Anterior cingulate cortex (tissue), 58 donors: Measurements from ENCODE around the gene NGEF.

ENCODE experiments used
- DNase-seq, 58 donors: peaks; one replicate each; lab custom pipeline; 2025; lab: John Stamatoyannopoulos, UW

Gene NGEF

DNA sequence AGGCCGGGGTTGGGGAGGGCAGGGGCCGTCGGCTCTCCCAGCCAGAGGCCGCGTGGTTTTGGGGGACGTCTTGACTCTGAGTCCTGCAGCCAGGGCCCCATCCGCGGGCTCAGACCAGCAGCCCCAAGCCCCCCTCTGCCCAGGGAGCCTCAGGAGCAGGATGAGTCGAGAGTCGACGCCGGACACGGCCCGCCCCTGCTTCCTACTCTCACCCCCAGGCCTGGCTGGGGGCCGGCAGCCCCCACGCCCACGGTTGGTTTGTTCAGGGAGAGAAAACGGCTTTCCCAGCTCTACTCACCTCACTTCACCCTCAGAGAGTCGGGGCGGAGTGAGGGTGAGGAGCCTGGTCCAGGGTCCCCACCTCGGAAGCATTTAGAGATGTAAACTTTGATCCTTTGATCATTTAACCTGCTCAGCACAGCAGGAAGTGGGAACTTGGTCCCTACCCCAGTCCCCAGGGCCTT lies 136.0 kb downstream of the NGEF start:
- no peak for DNase-seq

- DNase-seq, result peak in 37 of 58 donors; percentile 30 to 75 (median 57)
Measured at GRCh38 chr2:232876161-232876977, 136.7 kb downstream of the NGEF start.

- peak in 36 of 58 donors; percentile 24 to 80 (median 52) for DNase-seq
Measured at GRCh38 chr2:232875256-232876121, 137.6 kb downstream of the NGEF start.

- no peak for DNase-seq
Measured at GRCh38 chr2:232874677-232875223, 138.3 kb downstream of the NGEF start.

DNA sequence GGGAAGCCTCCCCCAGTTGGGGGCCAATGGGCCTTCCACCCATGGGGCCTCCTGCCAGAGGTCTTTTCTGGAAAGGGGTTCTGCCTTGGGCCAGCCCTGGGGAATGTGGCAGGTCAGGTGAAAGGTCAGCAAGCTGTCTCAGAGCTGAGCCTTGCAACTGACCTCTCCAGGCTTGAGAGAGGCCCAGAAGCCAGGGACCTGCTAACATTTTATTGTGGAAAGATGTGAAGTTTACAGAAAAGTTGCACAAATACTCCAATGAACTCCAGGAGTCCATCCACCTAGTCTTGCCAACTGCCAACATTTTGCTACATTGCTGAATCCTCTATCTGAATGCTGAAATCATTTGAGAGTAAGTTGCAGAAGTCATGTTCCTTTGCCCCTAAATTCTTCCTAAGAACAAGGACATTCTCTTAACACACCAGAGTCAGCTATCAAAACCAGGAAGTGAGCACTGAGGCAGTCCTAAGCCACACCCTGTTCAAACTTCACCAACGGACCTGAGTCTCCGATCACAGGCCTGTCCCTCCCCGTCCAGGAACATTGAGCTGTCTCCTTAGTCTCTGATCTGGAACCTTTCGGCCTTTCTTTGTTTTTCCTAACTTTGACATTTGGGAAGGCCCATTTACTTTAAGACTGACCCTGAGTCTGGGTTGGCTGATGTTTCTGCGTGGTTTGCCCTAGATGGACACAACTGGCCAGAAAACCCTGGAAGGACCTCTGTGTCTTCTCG lies 139.0 kb downstream of the NGEF start:
- DNase-seq, result no peak

DNA sequence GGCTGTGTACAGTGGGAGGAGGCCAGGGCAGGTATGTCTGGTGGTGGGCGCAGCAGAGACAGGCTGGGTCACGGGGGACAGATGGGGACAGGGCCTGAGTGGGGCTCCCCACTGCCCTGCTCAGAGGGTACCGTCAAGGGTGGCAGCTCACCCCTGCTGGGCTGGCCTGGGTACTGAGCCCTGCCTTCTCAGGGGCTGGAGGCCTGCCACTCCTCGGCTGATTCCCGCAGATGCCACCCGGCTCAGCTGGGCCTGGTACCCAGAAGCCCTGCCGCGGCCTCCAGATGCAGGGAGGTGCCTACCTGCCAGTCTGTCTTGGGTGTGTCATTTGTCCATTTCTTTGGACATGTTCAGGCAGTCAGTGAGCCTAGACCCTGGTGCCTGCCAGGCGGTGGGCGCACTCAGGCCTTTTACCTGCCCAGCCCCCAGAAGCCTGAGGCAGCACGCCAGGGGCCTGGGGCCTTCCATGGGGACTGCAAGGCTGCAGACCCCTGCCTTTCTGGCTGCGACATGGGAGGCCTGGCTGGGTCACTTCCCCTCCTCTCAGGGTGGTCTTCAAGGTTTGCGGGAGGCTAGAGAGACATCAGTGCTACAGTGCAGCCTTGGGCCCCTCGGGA lies 139.7 kb downstream of the NGEF start:
- peak in 9 of 58 donors; percentile 32 to 60 (median 44) for DNase-seq

- peak in 31 of 58 donors; percentile 28 to 81 (median 54) for DNase-seq
Measured at GRCh38 chr2:232872826-232873225, 140.2 kb downstream of the NGEF start.

GRCh38 chr2:232871835-232872736 lies 141.0 kb downstream of the NGEF start:
- peak in 55 of 58 donors; percentile 45 to 97 (median 89) for DNase-seq

DNA sequence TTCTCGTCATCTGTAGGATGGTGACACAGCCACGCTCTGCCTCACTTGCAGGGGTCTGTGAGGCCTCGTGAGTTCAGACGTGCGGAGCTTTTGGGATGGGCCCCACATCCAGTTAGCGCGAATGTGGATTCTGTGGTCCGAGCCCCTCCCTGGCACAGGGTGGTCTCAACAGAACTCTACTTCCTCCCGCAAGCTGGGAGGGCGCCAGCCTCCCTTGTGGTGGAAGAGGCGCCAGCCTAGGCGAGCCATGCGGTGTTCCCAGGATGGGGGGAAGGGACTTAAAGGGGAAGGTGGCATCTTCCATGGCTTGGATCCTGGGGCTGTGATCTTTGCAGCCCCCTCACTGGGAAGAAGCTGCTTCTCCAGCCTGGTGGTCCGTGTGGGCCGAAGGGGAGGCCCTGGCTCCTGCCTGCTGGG lies 141.6 kb downstream of the NGEF start:
- peak in 9 of 58 donors; percentile 29 to 68 (median 45) for DNase-seq

DNA sequence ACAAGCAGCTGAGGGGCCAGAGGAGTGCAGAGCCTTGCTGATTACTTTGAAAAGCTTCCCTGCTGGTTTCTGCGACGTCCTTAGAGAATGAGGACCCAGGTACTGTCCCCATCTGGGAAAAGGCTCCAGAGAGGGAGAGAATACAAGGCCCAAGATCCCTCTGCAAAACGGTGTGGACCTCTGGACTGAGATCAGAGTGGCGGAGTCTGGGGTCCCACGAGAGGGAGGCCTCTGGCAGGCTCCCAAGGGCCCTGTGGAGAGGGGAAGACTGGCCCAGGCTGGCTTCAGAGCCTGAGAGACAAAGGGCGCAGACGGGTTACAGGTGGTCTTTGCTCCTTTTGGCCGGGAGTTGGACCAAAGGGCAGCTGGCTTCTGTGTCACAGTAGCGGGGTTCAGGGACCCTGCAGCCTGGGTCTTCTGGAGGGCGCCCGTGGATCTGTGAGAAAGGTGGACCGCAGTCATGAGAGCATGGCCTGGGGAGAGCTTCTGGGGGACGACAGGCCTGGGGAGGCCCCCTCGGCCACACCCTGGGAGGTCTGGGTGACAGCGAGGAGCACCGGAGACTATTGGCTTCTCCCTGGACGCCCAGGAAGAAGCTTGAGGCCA lies 142.2 kb downstream of the NGEF start:
- no peak for DNase-seq

DNA sequence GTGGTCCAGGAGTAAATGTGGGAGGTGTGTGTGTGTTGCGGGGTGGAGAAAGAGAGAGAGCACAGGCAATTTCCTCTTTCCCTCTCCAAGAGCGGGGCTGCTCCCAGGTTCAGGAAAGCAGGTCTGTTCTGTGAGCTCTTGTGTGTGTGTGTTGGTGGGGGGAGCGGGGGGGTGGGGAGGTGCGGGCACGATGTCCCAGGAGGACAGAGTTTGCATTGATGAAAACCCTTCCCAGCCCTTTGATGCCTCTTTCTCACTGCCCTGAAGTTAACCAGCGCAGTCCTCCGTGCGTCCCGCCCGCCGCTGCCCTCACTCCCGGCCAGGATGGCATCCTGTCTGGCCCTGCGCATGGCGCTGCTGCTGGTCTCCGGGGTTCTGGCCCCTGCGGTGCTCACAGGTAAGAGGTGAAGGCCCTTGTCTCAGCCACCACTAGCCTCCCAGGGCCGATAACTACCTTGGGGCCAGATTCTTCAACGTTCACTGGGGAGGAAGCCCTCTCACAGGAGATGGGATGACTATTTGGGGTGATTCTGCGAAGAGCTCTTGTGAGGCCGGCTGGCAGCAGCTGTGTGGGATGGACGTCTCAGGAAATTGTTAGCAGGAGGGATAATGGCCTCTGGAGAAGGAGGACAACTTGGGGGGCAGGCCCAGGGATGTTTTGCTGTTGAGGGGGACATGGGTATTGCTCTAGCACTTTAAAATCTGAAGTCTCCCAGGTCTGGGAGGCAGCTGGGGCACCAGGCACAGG lies 142.9 kb downstream of the NGEF start, which contains the start of gene SNORC:
TSS of gene SNORC (plus strand) at position 247 of the 748 bp plus-strand sequence. CDS start at position 325, 78 bp downstream.
- DNase-seq, result no peak

DNA sequence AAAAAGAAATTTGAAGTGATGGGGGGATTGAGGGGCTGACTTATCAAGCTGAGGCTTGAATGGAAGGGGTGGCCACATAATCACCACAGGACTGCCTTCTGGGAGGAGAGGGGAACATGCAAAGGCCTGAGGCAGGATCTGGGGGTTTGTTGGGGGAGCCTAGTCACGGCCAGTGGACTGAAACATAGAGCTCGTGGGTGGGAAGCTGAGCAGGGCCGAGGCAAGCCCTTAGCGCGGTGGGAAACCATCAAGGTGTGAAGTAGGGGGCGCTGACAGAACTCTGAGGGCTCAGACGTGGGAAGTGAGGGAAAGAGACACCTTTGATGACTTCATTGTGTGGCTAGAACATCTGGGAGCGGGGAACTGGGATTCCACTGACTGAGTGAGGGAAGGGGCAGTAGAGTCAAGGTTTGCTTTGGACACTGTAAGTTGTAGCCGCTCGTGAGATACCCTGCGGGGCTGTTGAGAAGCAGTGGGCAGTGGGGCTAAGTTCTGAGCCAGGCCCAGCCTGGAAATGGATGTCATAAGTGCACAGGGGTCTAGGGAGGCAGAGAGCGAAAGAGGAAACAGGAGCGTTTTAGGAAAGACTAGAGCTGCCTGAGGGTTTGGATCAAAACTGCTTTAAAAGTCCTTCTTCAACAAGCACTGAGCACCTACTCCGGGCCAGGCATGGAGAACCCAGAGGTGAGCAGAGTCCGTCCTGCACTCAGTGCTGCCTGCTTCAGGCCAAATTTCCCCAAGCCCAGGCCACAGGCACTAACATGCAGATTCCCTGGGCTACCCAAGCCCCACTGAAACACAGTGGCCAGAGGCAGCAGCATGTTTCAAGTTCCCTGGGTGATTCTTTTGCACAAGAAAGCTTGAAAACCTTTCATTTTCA lies 143.7 kb downstream of the NGEF start:
- DNase-seq, result no peak

GRCh38 chr2:232866104-232866503 lies 147.0 kb downstream of the NGEF start:
- DNase-seq, result no peak

GRCh38 chr2:232865165-232865564 lies 147.9 kb downstream of the NGEF start:
- no peak for DNase-seq

DNA sequence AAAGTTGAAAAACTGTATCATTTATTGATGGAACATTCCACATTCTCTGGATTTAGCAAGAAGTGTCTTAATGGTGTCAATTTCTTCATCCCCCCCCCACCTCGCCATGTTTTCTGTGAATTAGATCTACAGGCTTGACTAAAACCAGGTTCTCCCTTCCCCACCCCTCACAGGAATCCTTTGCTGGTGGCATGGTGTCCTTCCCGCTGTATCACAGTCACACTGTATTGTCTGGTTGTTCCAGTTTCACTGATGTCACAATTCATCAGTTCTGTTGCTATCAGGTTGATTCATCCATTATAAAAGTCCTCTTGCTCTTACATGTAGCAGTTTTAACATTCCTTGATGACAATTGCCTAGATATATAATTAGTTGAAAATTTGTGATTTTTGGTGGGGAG lies 149.1 kb downstream of the NGEF start:
- DNase-seq, result no peak

- no peak for DNase-seq
Measured at GRCh38 chr2:232861353-232861752, 151.7 kb downstream of the NGEF start.
